Endothelial cell of umbilical vein (primary cell): ENCODE data around the gene MYL5. TPM values are rescaled to one million over a fixed set of nuclear protein-coding genes. Genes with fewer than 3 reads are reported as not detected.

ENCODE experiments used
- BruUV-seq: library from RNA; stranded (reverse); fragments of 400-500 nt; replicated peaks from 2 replicates; lab custom pipeline; 2021; lab: Mats Ljungman, UMichigan
- CTCF ChIA-PET: fragments of 300-600, 350-600 bp; sonication (Branson Sonifier 250); formaldehyde crosslinking; loops from one replicate; lab custom pipeline; 2021; ENCODE audit warnings: antibody characterized with exemption, inconsistent platforms; lab: Charles Lee
- POLR2A ChIA-PET: fragments of 300-600, 350-600 bp; sonication (Branson Sonifier 250); formaldehyde crosslinking; loops from one replicate; lab custom pipeline; 2021; ENCODE audit warnings: antibody characterized with exemption, inconsistent platforms; lab: Charles Lee
- DNase-seq: peaks from one replicate; pipeline ENCODE4 v3.0.0-alpha.2; 2011; ENCODE audit warnings: low read depth, low spot score
- FAIRE-seq: peaks from 2 replicates; lab custom pipeline; 2011; peaks lifted over from hg19 to GRCh38; lab: Jason Lieb, UNC
- H2AFZ ChIP-seq: 2 replicates; pipeline ENCODE4 v1.6.0; 2012; ENCODE audit warnings: low read depth, low read length, control low read depth, inconsistent platforms
- H3K27ac ChIP-seq: 2 replicates; pipeline ENCODE4 v1.5.1; 2011; ENCODE audit warnings: low read depth, mild to moderate bottlenecking, control low read depth, low read length, moderate library complexity; ENCODE audit not compliant: insufficient read depth
- H3K27me3 ChIP-seq, 2 experiments: 2 replicates each; pipeline versions ENCODE4 v1.6.0 to v1.6.1; 2011; ENCODE audit warnings: low read length in 2 of 2, mixed read lengths in 1 of 2; ENCODE audit not compliant: control insufficient read depth in 2 of 2, insufficient read depth in 2 of 2
- H3K36me3 ChIP-seq, 2 experiments: 2 replicates in 1 of 2; 3 replicates in 1 of 2; pipeline ENCODE4 v1.5.1; 2011; ENCODE audit warnings: low read length in 2 of 2, mild to moderate bottlenecking in 1 of 2, moderate library complexity in 1 of 2; ENCODE audit not compliant: control insufficient read depth in 2 of 2, insufficient read depth in 2 of 2; ENCODE audit errors: extremely low read depth in 1 of 2
- H3K4me1 ChIP-seq: 3 replicates; pipeline ENCODE4 v1.5.1; 2011; ENCODE audit warnings: mild to moderate bottlenecking, low read length; ENCODE audit not compliant: control insufficient read depth, insufficient read depth; ENCODE audit errors: extremely low read depth
- H3K4me2 ChIP-seq: 2 replicates; pipeline ENCODE4 v1.6.1; 2011; ENCODE audit warnings: low read length, control low read depth, mixed read lengths; ENCODE audit not compliant: insufficient read depth
- H3K4me3 ChIP-seq, 3 experiments: fragments of 200-600 bp in 1 of 3; sonication (generic), shearing (Covaris generic) in 1 of 3; replicated peaks in 1 of 3; 2 replicates each; pipeline ENCODE4 v1.5.1; 2011 to 2016; ENCODE audit warnings: control low read depth in 3 of 3, low read length in 3 of 3, mild to moderate bottlenecking in 2 of 3, inconsistent platforms in 1 of 3, low read depth in 1 of 3, moderate library complexity in 1 of 3; ENCODE audit not compliant: insufficient read depth in 1 of 3
- H3K79me2 ChIP-seq: 2 replicates; pipeline ENCODE4 v1.6.0; 2012; ENCODE audit warnings: low read length, inconsistent platforms; ENCODE audit not compliant: control insufficient read depth, insufficient read depth
- H3K9ac ChIP-seq: replicated peaks from 2 replicates; pipeline ENCODE3; 2011; ENCODE audit warnings: low read length, control low read depth; ENCODE audit not compliant: insufficient read depth; ENCODE audit errors: extremely low read depth
- H3K9me1 ChIP-seq: replicated peaks from 3 replicates; pipeline ENCODE4 v1.6.0; 2011; ENCODE audit warnings: mild to moderate bottlenecking, low read length; ENCODE audit not compliant: control insufficient read depth, insufficient read depth; ENCODE audit errors: extremely low read depth
- H3K9me3 ChIP-seq: replicated peaks from 2 replicates; pipeline ENCODE4 v1.5.1; 2012; ENCODE audit warnings: low read length, inconsistent platforms; ENCODE audit not compliant: control insufficient read depth, insufficient read depth
- H4K20me1 ChIP-seq: replicated peaks from 2 replicates; pipeline ENCODE3; 2011; ENCODE audit warnings: mild to moderate bottlenecking, low read length; ENCODE audit not compliant: control insufficient read depth, insufficient read depth; ENCODE audit errors: extremely low read depth
- CTCF ChIP-seq, 2 donors: IDR thresholded peaks; 1 replicate in 1 of 2; 2 replicates in 1 of 2; pipeline ENCODE4 v1.5.1; 2011; ENCODE audit warnings: low read length in 2 of 2, mild to moderate bottlenecking in 2 of 2, moderate library complexity in 2 of 2, control low read depth in 1 of 2, inconsistent platforms in 1 of 2, low read depth in 1 of 2; ENCODE audit not compliant: insufficient read depth in 1 of 2; ENCODE audit errors: extremely low read depth in 1 of 2
- EZH2 ChIP-seq: IDR thresholded peaks from 2 replicates; pipeline ENCODE4 v1.6.1; 2012; ENCODE audit warnings: borderline replicate concordance, low read depth, mild to moderate bottlenecking, moderate library complexity, low read length, inconsistent platforms; ENCODE audit not compliant: severe bottlenecking
- GATA2 ChIP-seq: IDR thresholded peaks from 2 replicates; pipeline ENCODE4 v1.7.0; 2011; ENCODE audit warnings: low read depth, mild to moderate bottlenecking, moderate library complexity, mixed read lengths, low read length; ENCODE audit not compliant: insufficient read length, insufficient read depth
- JUN ChIP-seq: IDR thresholded peaks from 2 replicates; pipeline ENCODE4 v1.6.1; 2011; ENCODE audit warnings: borderline replicate concordance, low read depth; ENCODE audit not compliant: insufficient read length, insufficient read depth
- MYC ChIP-seq: IDR thresholded peaks from one replicate; pipeline ENCODE4 v1.6.1; 2011; ENCODE audit warnings: mild to moderate bottlenecking, low read depth, low read length
- POLR2A ChIP-seq: IDR thresholded peaks from 2 replicates; pipeline ENCODE4 v1.6.1; 2012; ENCODE audit warnings: low read depth, mild to moderate bottlenecking, control low read depth, low read length
- POLR2AphosphoS5 ChIP-seq: IDR thresholded peaks from 2 replicates; pipeline ENCODE4 v1.6.1; 2012; ENCODE audit warnings: low read depth, mild to moderate bottlenecking, control low read depth, low read length, moderate library complexity; ENCODE audit not compliant: insufficient read depth
- dilution Hi-C: fragments of 300-500 bp; cut with MboI; formaldehyde crosslinking; loops from one replicate; pipeline ENCODE4 v1.15.0; 2019; ENCODE audit warnings: low sequenced_read_pairs; ENCODE audit not compliant: extremely low pct_ligation_motif_present
- intact Hi-C: fragments of 100-400 bp; cut with micrococcal nuclease; formaldehyde crosslinking; loops from one replicate; pipeline ENCODE4 v1.10.0; 2022
- polyA plus RNA-seq, 4 experiments: library from polyadenylated mRNA; depleted of rRNA in 3 of 4; stranded (reverse) in 3 of 4; unstranded in 1 of 4; fragments of >200 nt; gene quantifications; 2 replicates each; pipeline versions ENCODE4 v1.2.1 to v1.2.3, GENCODE V29; 2011 to 2012; ENCODE audit warnings: missing spikeins in 1 of 4
- total RNA-seq: library from RNA; stranded (reverse); gene quantifications from 2 replicates; pipeline ENCODE4 v1.2.3, GENCODE V29; 2021
- TF ChIP-seq, protein P1 (sequence below): IDR thresholded peaks from 2 replicates; pipeline ENCODE4 v1.6.1; 2011; ENCODE audit not compliant: insufficient read depth, insufficient read length

MYL5 gene
- total and polyA plus RNA-seq, 2 donors (not counting 3 experiments of a cell fraction or from before 2014, with no cell fraction given): 12.3 to 13.4 TPM

- DNase-seq (peak; percentile 57), FAIRE-seq (peak; percentile 75)
- Histone ChIP-seq H3K9me1 (no peaks in the 10 kb centered on the region), H2AFZ (no peak overlapping the region), H3K79me2 (peaks cover 69% of the 10 kb centered on the region), H3K9me3 (no peaks in the 10 kb centered on the region), H4K20me1 (peaks cover 5% of the 10 kb centered on the region), H3K9ac (peak overlapping the region; percentile 34), H3K36me3 (peaks cover 4 to 16% of the 10 kb centered on the region in 2 experiments), H3K4me2 (peak overlapping the region; percentile 33), H3K4me1 (peaks cover 23% of the 10 kb centered on the region), H3K4me3 (no peak overlapping the region), H3K27me3 (no peaks in the 10 kb centered on the region), H3K27ac (peak overlapping the region; percentile 57)
- CTCF ChIA-PET: interaction anchor here (2.4 kb wide), 1 partner anchor 42 kb away, joined by 9 read pairs; no protein-coding TSS in a partner anchor
- POLR2A ChIA-PET: no interaction called here
- no TSS peak for BruUV-seq
- TF ChIP-seq GATA2: peak; percentile 39
- TF ChIP-seq MYC: no peak
- TF ChIP-seq JUN: peak; percentile 12
- no peak for TF ChIP-seq POLR2AphosphoS5
- no peak for TF ChIP-seq CTCF (IDR thresholded peaks at IDR 0.05; ENCODE audit: extremely low read depth in 1 of 2, insufficient read depth in 1 of 2, low read depth in 1 of 2, low read length in 2 of 2)
- intact Hi-C loops: no loop called here
- dilution Hi-C loops: no loop called here
These were observed 52.0 kb downstream of the MYL5 start for GRCh38 chr4:726235-726787.

- no peak for FAIRE-seq
- peaks cover 4 to 16% of the 10 kb centered on the region in 2 experiments for H3K36me3 ChIP-seq
- H4K20me1 ChIP-seq: peaks cover 5% of the 10 kb centered on the region
- intact Hi-C loops: no loop called here
- H3K4me2 ChIP-seq: no peak overlapping the region
- no TSS peak for BruUV-seq
- H3K4me1 ChIP-seq: peaks cover 21% of the 10 kb centered on the region
- H3K9me3 ChIP-seq: no peaks in the 10 kb centered on the region
- ChIA-PET CTCF (no interaction called here), POLR2A (no interaction called here)
- no peak overlapping the region for H3K4me3 ChIP-seq
- H3K27ac ChIP-seq: peak overlapping the region; percentile 10
- no peaks in the 10 kb centered on the region for H3K27me3 ChIP-seq
- no peaks in the 10 kb centered on the region for H3K9me1 ChIP-seq
- peaks cover 63% of the 10 kb centered on the region for H3K79me2 ChIP-seq
- no peak for DNase-seq
- TF ChIP-seq POLR2AphosphoS5: no peak
- TF ChIP-seq POLR2A: no peak
- TF ChIP-seq JUN: no peak
- no peak for TF ChIP-seq GATA2
- TF ChIP-seq, protein P1, sequence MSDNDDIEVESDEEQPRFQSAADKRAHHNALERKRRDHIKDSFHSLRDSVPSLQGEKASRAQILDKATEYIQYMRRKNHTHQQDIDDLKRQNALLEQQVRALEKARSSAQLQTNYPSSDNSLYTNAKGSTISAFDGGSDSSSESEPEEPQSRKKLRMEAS: no peak
- TF ChIP-seq EZH2: no peak
- dilution Hi-C loops: no loop called here
- no peak overlapping the region for H2AFZ ChIP-seq
- no peak overlapping the region for H3K9ac ChIP-seq
These were observed 52.5 kb downstream of the MYL5 start for GRCh38 chr4:726838-727237.
